ENCODE data around the gene APEH. TPM values are rescaled to one million over a fixed set of nuclear protein-coding genes. Genes with fewer than 3 reads are reported as not detected.

APEH gene
- polyA plus RNA-seq, 1 donor = 84.3 TPM

- no peaks in the 10 kb centered on the region for H3K27me3 ChIP-seq (ENCODE audit: control insufficient read depth, insufficient read depth, low read length)
- H3K36me3 ChIP-seq (ENCODE audit: control insufficient read depth, insufficient read depth, low read length) = no peaks in the 10 kb centered on the region
- no peaks in the 10 kb centered on the region for H3K4me1 ChIP-seq (ENCODE audit: control insufficient read depth, insufficient read depth, low read length)
- DNase-seq = no peak
- no peak overlapping the region for H3K4me3 ChIP-seq (ENCODE audit: low read length)
- H3K27ac ChIP-seq (ENCODE audit: low read length) = no peak overlapping the region
- WGBS (ENCODE audit: insufficient coverage, low lambda C conversion rate) = no CpG with 5 or more reads among the region's 18 CpGs
- H3K9me3 ChIP-seq (ENCODE audit: control insufficient read depth, low read depth, low read length) = no peaks in the 10 kb centered on the region
Measured at GRCh38 chr3:49656541-49657112, 17.5 kb upstream of the APEH start.

DNA sequence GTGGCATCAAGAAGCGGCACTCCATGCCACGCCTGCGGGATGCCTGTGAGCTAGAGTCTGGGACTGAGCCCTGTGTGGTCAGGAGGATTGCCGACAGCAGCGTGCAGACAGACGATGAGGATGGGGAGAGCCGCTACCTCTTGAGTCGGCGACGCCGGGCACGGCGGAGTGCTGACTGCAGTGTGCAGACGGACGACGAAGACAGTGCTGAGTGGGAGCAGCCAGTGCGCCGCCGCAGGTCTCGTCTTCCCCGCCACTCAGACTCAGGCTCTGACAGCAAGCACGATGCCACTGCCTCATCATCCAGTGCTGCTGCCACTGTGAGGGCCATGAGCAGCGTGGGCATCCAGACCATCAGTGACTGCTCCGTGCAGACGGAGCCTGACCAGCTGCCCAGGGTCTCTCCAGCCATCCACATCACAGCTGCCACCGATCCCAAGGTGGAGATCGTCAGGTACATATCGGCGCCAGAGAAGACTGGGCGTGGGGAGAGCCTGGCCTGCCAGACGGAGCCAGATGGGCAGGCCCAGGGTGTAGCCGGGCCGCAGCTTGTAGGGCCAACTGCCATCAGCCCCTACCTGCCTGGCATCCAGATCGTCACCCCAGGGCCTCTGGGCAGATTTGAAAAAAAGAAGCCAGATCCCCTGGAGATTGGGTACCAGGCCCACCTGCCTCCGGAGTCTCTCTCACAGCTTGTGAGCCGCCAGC lies 16.8 kb upstream of the APEH start:
- H3K27ac ChIP-seq (ENCODE audit: low read length) = no peak overlapping the region
- WGBS (ENCODE audit: insufficient coverage, low lambda C conversion rate) = 90% methylated on average over 2 of the region's 36 CpGs
- no peaks in the 10 kb centered on the region for H3K36me3 ChIP-seq (ENCODE audit: control insufficient read depth, insufficient read depth, low read length)
- no peak overlapping the region for H3K4me3 ChIP-seq (ENCODE audit: low read length)
- no peaks in the 10 kb centered on the region for H3K4me1 ChIP-seq (ENCODE audit: control insufficient read depth, insufficient read depth, low read length)
- H3K9me3 ChIP-seq (ENCODE audit: control insufficient read depth, low read depth, low read length) = no peaks in the 10 kb centered on the region
- H3K27me3 ChIP-seq (ENCODE audit: control insufficient read depth, insufficient read depth, low read length) = no peaks in the 10 kb centered on the region
- DNase-seq = no peak

DNA sequence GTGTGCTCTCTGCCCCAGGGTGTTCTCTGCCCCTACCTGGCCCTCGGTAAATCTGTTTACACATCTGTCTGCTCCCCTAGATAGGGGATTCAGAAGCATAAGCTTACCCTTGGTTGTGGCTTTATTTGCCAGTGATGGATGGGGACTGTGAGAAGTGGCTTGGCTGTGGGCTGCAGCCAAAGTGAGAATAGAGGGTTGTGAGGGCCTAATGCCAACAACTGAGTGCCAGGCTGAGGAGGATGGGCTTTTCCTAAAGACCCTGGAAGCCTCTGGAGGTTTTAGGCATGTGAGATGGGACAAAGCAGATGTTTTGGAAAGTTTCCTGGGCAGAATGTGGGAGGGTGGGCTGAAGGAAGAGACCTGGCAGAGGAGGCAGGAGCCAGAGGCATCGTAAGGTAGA lies 15.4 kb upstream of the APEH start:
- no peak for DNase-seq
- Histone ChIP-seq H3K27me3 (ENCODE audit: control insufficient read depth, insufficient read depth, low read length) (no peaks in the 10 kb centered on the region), H3K9me3 (ENCODE audit: control insufficient read depth, low read depth, low read length) (no peaks in the 10 kb centered on the region), H3K4me1 (ENCODE audit: control insufficient read depth, insufficient read depth, low read length) (no peaks in the 10 kb centered on the region), H3K36me3 (ENCODE audit: control insufficient read depth, insufficient read depth, low read length) (no peaks in the 10 kb centered on the region), H3K4me3 (ENCODE audit: low read length) (no peak overlapping the region), H3K27ac (ENCODE audit: low read length) (no peak overlapping the region)
- WGBS (ENCODE audit: insufficient coverage, low lambda C conversion rate) = no CpG with 5 or more reads among the region's 2 CpGs

DNA sequence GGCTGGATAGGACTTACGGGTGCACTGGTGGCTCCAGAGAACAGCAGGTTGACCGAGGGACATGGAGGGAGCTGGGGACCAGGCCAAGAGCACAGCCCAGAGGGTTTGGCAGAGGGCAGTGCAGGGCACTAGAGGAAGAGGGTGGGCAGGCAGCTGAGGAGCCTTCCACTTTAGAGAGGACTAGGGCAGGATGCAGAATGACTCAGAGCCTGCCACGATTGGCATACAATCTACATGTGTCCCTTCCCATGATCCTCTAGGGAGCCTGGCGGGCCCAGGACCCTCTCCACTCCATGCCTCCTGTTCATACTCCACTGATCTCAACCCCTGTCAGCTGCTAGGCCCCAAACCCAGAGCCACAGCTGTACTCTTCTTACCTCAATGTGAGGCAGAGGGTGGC lies 14.4 kb upstream of the APEH start:
- H3K4me1 ChIP-seq (ENCODE audit: control insufficient read depth, insufficient read depth, low read length) = no peaks in the 10 kb centered on the region
- H3K27me3 ChIP-seq (ENCODE audit: control insufficient read depth, insufficient read depth, low read length) = no peaks in the 10 kb centered on the region
- WGBS (ENCODE audit: insufficient coverage, low lambda C conversion rate) = no CpG with 5 or more reads among the region's 4 CpGs

GRCh38 chr3:49661281-49661680 lies 12.9 kb upstream of the APEH start:
- WGBS (ENCODE audit: insufficient coverage, low lambda C conversion rate) = no CpG with 5 or more reads among the region's 14 CpGs
- Histone ChIP-seq H3K36me3 (ENCODE audit: control insufficient read depth, insufficient read depth, low read length) (no peaks in the 10 kb centered on the region), H3K27ac (ENCODE audit: low read length) (no peak overlapping the region), H3K9me3 (ENCODE audit: control insufficient read depth, low read depth, low read length) (no peaks in the 10 kb centered on the region), H3K27me3 (ENCODE audit: control insufficient read depth, insufficient read depth, low read length) (no peaks in the 10 kb centered on the region), H3K4me1 (ENCODE audit: control insufficient read depth, insufficient read depth, low read length) (no peaks in the 10 kb centered on the region), H3K4me3 (ENCODE audit: low read length) (no peak overlapping the region)
- DNase-seq = no peak

More for the DNA sequence above, 14.4 kb upstream of the APEH start:
- H3K36me3 ChIP-seq (ENCODE audit: control insufficient read depth, insufficient read depth, low read length) = no peaks in the 10 kb centered on the region
- no peak overlapping the region for H3K4me3 ChIP-seq (ENCODE audit: low read length)
- no peak for DNase-seq
- no peak overlapping the region for H3K27ac ChIP-seq (ENCODE audit: low read length)
- H3K9me3 ChIP-seq (ENCODE audit: control insufficient read depth, low read depth, low read length) = no peaks in the 10 kb centered on the region

DNA sequence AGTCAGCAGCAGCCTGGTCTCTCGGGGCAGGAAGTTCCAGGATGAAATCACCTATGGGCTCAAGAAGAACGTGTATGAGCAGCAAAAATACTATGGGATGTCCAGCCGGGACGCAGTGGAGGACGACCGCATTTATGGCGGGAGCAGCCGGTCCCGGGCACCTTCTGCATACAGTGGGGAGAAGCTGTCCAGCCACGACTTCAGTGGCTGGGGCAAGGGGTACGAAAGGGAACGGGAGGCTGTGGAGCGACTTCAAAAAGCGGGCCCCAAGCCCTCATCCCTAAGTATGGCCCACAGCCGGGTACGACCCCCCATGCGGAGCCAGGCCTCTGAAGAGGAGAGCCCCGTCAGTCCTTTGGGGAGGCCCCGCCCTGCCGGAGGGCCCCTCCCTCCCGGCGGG lies 12.1 kb upstream of the APEH start:
- Histone ChIP-seq H3K27ac (ENCODE audit: low read length) (no peak overlapping the region), H3K27me3 (ENCODE audit: control insufficient read depth, insufficient read depth, low read length) (no peaks in the 10 kb centered on the region), H3K4me1 (ENCODE audit: control insufficient read depth, insufficient read depth, low read length) (peaks cover 4% of the 10 kb centered on the region), H3K9me3 (ENCODE audit: control insufficient read depth, low read depth, low read length) (no peaks in the 10 kb centered on the region), H3K36me3 (ENCODE audit: control insufficient read depth, insufficient read depth, low read length) (no peaks in the 10 kb centered on the region), H3K4me3 (ENCODE audit: low read length) (no peak overlapping the region)
- DNase-seq = no peak
- WGBS (ENCODE audit: insufficient coverage, low lambda C conversion rate) = no CpG with 5 or more reads among the region's 22 CpGs

GRCh38 chr3:49662720-49663413 lies 11.3 kb upstream of the APEH start:
- Histone ChIP-seq H3K9me3 (ENCODE audit: control insufficient read depth, low read depth, low read length) (no peaks in the 10 kb centered on the region), H3K27me3 (ENCODE audit: control insufficient read depth, insufficient read depth, low read length) (no peaks in the 10 kb centered on the region), H3K27ac (ENCODE audit: low read length) (no peak overlapping the region), H3K4me3 (ENCODE audit: low read length) (no peak overlapping the region), H3K4me1 (ENCODE audit: control insufficient read depth, insufficient read depth, low read length) (peaks cover 4% of the 10 kb centered on the region), H3K36me3 (ENCODE audit: control insufficient read depth, insufficient read depth, low read length) (no peaks in the 10 kb centered on the region)
- WGBS (ENCODE audit: insufficient coverage, low lambda C conversion rate) = no CpG with 5 or more reads among the region's 34 CpGs
- no peak for DNase-seq

- H3K4me1 ChIP-seq (ENCODE audit: control insufficient read depth, insufficient read depth, low read length) = peaks cover 12% of the 10 kb centered on the region
- no peaks in the 10 kb centered on the region for H3K27me3 ChIP-seq (ENCODE audit: control insufficient read depth, insufficient read depth, low read length)
- no CpG with 5 or more reads among the region's 1 CpG for WGBS (ENCODE audit: insufficient coverage, low lambda C conversion rate)
- H3K36me3 ChIP-seq (ENCODE audit: control insufficient read depth, insufficient read depth, low read length) = no peaks in the 10 kb centered on the region
- H3K4me3 ChIP-seq (ENCODE audit: low read length) = no peak overlapping the region
- H3K27ac ChIP-seq (ENCODE audit: low read length) = no peak overlapping the region
- no peaks in the 10 kb centered on the region for H3K9me3 ChIP-seq (ENCODE audit: control insufficient read depth, low read depth, low read length)
- no peak for DNase-seq
Measured at GRCh38 chr3:49663831-49664230, 10.3 kb upstream of the APEH start.

GRCh38 chr3:49664300-49664699 lies 9.9 kb upstream of the APEH start:
- Histone ChIP-seq H3K4me1 (ENCODE audit: control insufficient read depth, insufficient read depth, low read length) (peaks cover 12% of the 10 kb centered on the region), H3K36me3 (ENCODE audit: control insufficient read depth, insufficient read depth, low read length) (no peaks in the 10 kb centered on the region), H3K4me3 (ENCODE audit: low read length) (no peak overlapping the region), H3K27ac (ENCODE audit: low read length) (no peak overlapping the region), H3K9me3 (ENCODE audit: control insufficient read depth, low read depth, low read length) (no peaks in the 10 kb centered on the region), H3K27me3 (ENCODE audit: control insufficient read depth, insufficient read depth, low read length) (no peaks in the 10 kb centered on the region)
- DNase-seq = no peak
- WGBS (ENCODE audit: insufficient coverage, low lambda C conversion rate) = no CpG with 5 or more reads among the region's 11 CpGs

DNA sequence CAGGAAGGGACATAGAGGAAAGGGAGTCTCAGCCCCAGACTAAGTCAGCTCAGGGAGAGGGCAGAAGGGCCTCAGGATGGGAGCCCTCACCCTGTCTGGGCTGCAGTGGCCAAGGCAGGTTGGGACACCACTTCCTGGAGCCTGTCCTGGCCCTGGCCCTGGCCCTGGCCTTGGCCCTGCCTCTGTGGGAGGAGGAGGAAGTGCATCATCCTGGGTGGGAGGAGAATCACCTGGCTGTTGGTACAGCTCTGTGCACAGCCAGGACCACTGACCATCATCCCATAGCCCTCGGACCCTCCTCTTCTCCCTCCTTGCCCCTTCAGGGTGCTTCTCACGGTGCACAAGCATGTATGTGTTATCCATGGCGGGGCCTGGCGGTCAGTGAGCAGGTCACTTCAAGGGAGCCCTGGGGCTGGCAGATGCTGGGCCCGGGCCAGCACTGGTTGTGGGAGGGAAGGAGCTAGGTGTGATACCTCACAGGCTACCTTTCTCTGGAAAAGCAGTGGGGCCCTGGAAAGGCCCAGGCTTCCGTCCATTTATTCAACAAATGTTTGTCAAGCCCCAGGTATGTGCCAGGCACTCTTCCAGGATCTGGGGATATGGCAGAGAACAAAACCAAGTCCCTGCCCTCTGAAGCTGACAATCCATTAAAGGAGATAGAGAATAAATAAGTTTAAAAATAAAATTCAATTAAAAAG lies 8.2 kb upstream of the APEH start:
- Histone ChIP-seq H3K4me1 (ENCODE audit: control insufficient read depth, insufficient read depth, low read length) (peaks cover 12% of the 10 kb centered on the region), H3K27ac (ENCODE audit: low read length) (no peak overlapping the region), H3K9me3 (ENCODE audit: control insufficient read depth, low read depth, low read length) (no peaks in the 10 kb centered on the region), H3K27me3 (ENCODE audit: control insufficient read depth, insufficient read depth, low read length) (no peaks in the 10 kb centered on the region), H3K4me3 (ENCODE audit: low read length) (no peak overlapping the region), H3K36me3 (ENCODE audit: control insufficient read depth, insufficient read depth, low read length) (no peaks in the 10 kb centered on the region)
- no CpG with 5 or more reads among the region's 6 CpGs for WGBS (ENCODE audit: insufficient coverage, low lambda C conversion rate)
- DNase-seq = no peak
